Measurements from ENCODE around the gene CPVL.
"Not testable (repeated sequence)": the region's sequence is repeated elsewhere in the genome, so short reads cannot be mapped to it uniquely, and the experiment has no call there.

CPVL gene

GRCh38 chr7:29115130-29115687 lies 31.1 kb downstream of the CPVL start:
- no peaks in the 10 kb centered on the region for H3K36me3 ChIP-seq
- no peak for TF ChIP-seq CTCF (IDR thresholded peaks at IDR 0.05; ENCODE audit: low read depth, low read length)
- H3K27me3 ChIP-seq (ENCODE audit: insufficient read depth, low read depth, severe bottlenecking): peaks cover 11% of the 10 kb centered on the region
- no peak overlapping the region for H3K27ac ChIP-seq
- no peak overlapping the region for H3K4me3 ChIP-seq (ENCODE audit: low read depth, low read length)
- peaks cover 17% of the 10 kb centered on the region for H3K9me3 ChIP-seq (ENCODE audit: severe bottlenecking)
- DNase-seq: no peak

- H3K36me3 ChIP-seq; H3K27ac ChIP-seq; DNase-seq; H3K4me3 ChIP-seq (ENCODE audit: low read depth, low read length): not testable (repeated sequence)
- peaks cover 11% of the 10 kb centered on the region for H3K27me3 ChIP-seq (ENCODE audit: insufficient read depth, low read depth, severe bottlenecking)
- peaks cover 17% of the 10 kb centered on the region for H3K9me3 ChIP-seq (ENCODE audit: severe bottlenecking)
Measured at GRCh38 chr7:29114266-29114665, 32.1 kb downstream of the CPVL start.

- no peak overlapping the region for H3K27ac ChIP-seq
- no peak for DNase-seq
- no peak overlapping the region for H3K4me3 ChIP-seq (ENCODE audit: low read depth, low read length)
- peaks cover 11% of the 10 kb centered on the region for H3K27me3 ChIP-seq (ENCODE audit: insufficient read depth, low read depth, severe bottlenecking)
- H3K9me3 ChIP-seq (ENCODE audit: severe bottlenecking): peaks cover 17% of the 10 kb centered on the region
- TF ChIP-seq CTCF (IDR thresholded peaks at IDR 0.05; ENCODE audit: low read depth, low read length): peak; percentile 48
- H3K36me3 ChIP-seq: no peaks in the 10 kb centered on the region
Measured at GRCh38 chr7:29113384-29114102, 32.8 kb downstream of the CPVL start.

GRCh38 chr7:29112721-29113120 lies 33.6 kb downstream of the CPVL start:
- H3K36me3 ChIP-seq: no peaks in the 10 kb centered on the region
- no peak for TF ChIP-seq CTCF (IDR thresholded peaks at IDR 0.05; ENCODE audit: low read depth, low read length)
- H3K4me3 ChIP-seq (ENCODE audit: low read depth, low read length): no peak overlapping the region
- H3K9me3 ChIP-seq (ENCODE audit: severe bottlenecking): peaks cover 17% of the 10 kb centered on the region
- H3K27ac ChIP-seq: no peak overlapping the region
- no peak for DNase-seq
- peaks cover 11% of the 10 kb centered on the region for H3K27me3 ChIP-seq (ENCODE audit: insufficient read depth, low read depth, severe bottlenecking)

- no peaks in the 10 kb centered on the region for H3K36me3 ChIP-seq
- no peak for DNase-seq
- no peak overlapping the region for H3K4me3 ChIP-seq (ENCODE audit: low read depth, low read length)
- H3K9me3 ChIP-seq (ENCODE audit: severe bottlenecking): peaks cover 17% of the 10 kb centered on the region
- TF ChIP-seq CTCF (IDR thresholded peaks at IDR 0.05; ENCODE audit: low read depth, low read length): no peak
- no peaks in the 10 kb centered on the region for H3K27me3 ChIP-seq (ENCODE audit: insufficient read depth, low read depth, severe bottlenecking)
- H3K27ac ChIP-seq: no peak overlapping the region
Measured at GRCh38 chr7:29109899-29110298, 36.4 kb downstream of the CPVL start.

- Histone ChIP-seq H3K27me3 (ENCODE audit: insufficient read depth, low read depth, severe bottlenecking) (no peaks in the 10 kb centered on the region), H3K27ac (no peak overlapping the region), H3K36me3 (no peaks in the 10 kb centered on the region), H3K4me3 (ENCODE audit: low read depth, low read length) (no peak overlapping the region), H3K9me3 (ENCODE audit: severe bottlenecking) (peaks cover 17% of the 10 kb centered on the region)
- TF ChIP-seq CTCF (IDR thresholded peaks at IDR 0.05; ENCODE audit: low read depth, low read length): no peak
- no peak for DNase-seq
Measured at GRCh38 chr7:29109358-29109757, 37.0 kb downstream of the CPVL start.

Measured in WERI-Rb-1 (cell line).